NB4 (cell line): ENCODE results near the gene STX8.

Source experiments
- DNase-seq: peaks from one replicate; pipeline ENCODE4 v3.0.0; 2010; ENCODE audit warnings: low read depth
- H3K4me3 ChIP-seq: one replicate; pipeline ENCODE4 v1.5.1; 2011; ENCODE audit warnings: mild to moderate bottlenecking, low read depth, low read length, moderate library complexity
- CTCF ChIP-seq: IDR thresholded peaks from one replicate; pipeline ENCODE4 v1.5.1; 2012; ENCODE audit warnings: low read depth, low read length
- MAX ChIP-seq: IDR thresholded peaks from 2 replicates; pipeline ENCODE4 v1.6.1; 2011; ENCODE audit warnings: low read depth, low read length
- MYC ChIP-seq: IDR thresholded peaks from 2 replicates; pipeline ENCODE4 v1.6.1; 2011; ENCODE audit warnings: low read depth, low read length
- POLR2A ChIP-seq: IDR thresholded peaks from 2 replicates; pipeline ENCODE4 v1.6.1; 2011; ENCODE audit warnings: mild to moderate bottlenecking; ENCODE audit not compliant: insufficient read length; ENCODE audit errors: extremely low read depth

Gene STX8

GRCh38 chr17:9532715-9533114 is 42.9 kb downstream of the STX8 start:
- no peak for DNase-seq
- no peak for TF ChIP-seq MYC
- no peak for TF ChIP-seq POLR2A
- no peak for TF ChIP-seq CTCF
- no peak for TF ChIP-seq MAX
- H3K4me3 ChIP-seq, result no peak overlapping the region

- H3K4me3 ChIP-seq, result no peak overlapping the region
- DNase-seq, result no peak
- TF ChIP-seq MYC, result no peak
Measured at GRCh38 chr17:9531034-9531433, 44.6 kb downstream of the STX8 start.

- no peak overlapping the region for H3K4me3 ChIP-seq
- TF ChIP-seq MYC (no peak), MAX (no peak), CTCF (peak; percentile 27), POLR2A (no peak)
- DNase-seq, result peak; percentile 26
Measured at GRCh38 chr17:9529033-9529700, 46.5 kb downstream of the STX8 start.

- TF ChIP-seq CTCF (no peak), MAX (no peak), MYC (no peak), POLR2A (no peak)
- DNase-seq, result no peak
- no peak overlapping the region for H3K4me3 ChIP-seq
Measured at GRCh38 chr17:9527788-9528187, 47.8 kb downstream of the STX8 start.

GRCh38 chr17:9522074-9522473 is 53.5 kb downstream of the STX8 start:
- no peak for TF ChIP-seq MYC
- no peak for TF ChIP-seq CTCF
- TF ChIP-seq MAX, result no peak
- TF ChIP-seq POLR2A, result no peak
- H3K4me3 ChIP-seq, result no peak overlapping the region
- DNase-seq, result peak; percentile 42

GRCh38 chr17:9521062-9521461 is 54.6 kb downstream of the STX8 start:
- no peak for DNase-seq

GRCh38 chr17:9520649-9521048 is 55.0 kb downstream of the STX8 start:
- TF ChIP-seq MYC (no peak), POLR2A (no peak), MAX (no peak), CTCF (no peak)
- DNase-seq, result no peak
- H3K4me3 ChIP-seq, result no peak overlapping the region

More at GRCh38 chr17:9521062-9521461, 54.6 kb downstream of the STX8 start:
- no peak overlapping the region for H3K4me3 ChIP-seq
- TF ChIP-seq MAX (no peak), MYC (no peak)
